ENCODE results near the gene CA10.

Gene CA10

GRCh38 chr17:51685287-51685909 is 473.1 kb downstream of the CA10 start:
- no peaks in the 10 kb centered on the region for H3K36me3 ChIP-seq (ENCODE audit: control insufficient read depth, insufficient read depth, low read length)
- no peak overlapping the region for H3K9ac ChIP-seq (ENCODE audit: low read depth, low read length)
- no peak overlapping the region for H3K4me3 ChIP-seq (ENCODE audit: low read depth, low read length)
- H3K27ac ChIP-seq (ENCODE audit: low read depth, low read length) = no peak overlapping the region
- peaks cover 10% of the 10 kb centered on the region; the same call in 1 of the 2 replicates for H3K27me3 ChIP-seq (ENCODE audit: control insufficient read depth, insufficient read depth, low read length)
- H3K9me3 ChIP-seq (ENCODE audit: control insufficient read depth, insufficient read depth, low read length) = no peaks in the 10 kb centered on the region
- peaks cover 18% of the 10 kb centered on the region for H3K4me1 ChIP-seq (ENCODE audit: control insufficient read depth, insufficient read depth, low read length)

- no peak overlapping the region for H3K4me3 ChIP-seq (ENCODE audit: low read depth, low read length)
- H3K36me3 ChIP-seq (ENCODE audit: control insufficient read depth, insufficient read depth, low read length) = no peaks in the 10 kb centered on the region
- no peak overlapping the region for H3K9ac ChIP-seq (ENCODE audit: low read depth, low read length)
- no peak overlapping the region for H3K27ac ChIP-seq (ENCODE audit: low read depth, low read length)
- H3K4me1 ChIP-seq (ENCODE audit: control insufficient read depth, insufficient read depth, low read length) = peaks cover 18% of the 10 kb centered on the region
- peaks cover 10% of the 10 kb centered on the region; the same call in 1 of the 2 replicates for H3K27me3 ChIP-seq (ENCODE audit: control insufficient read depth, insufficient read depth, low read length)
- no peaks in the 10 kb centered on the region for H3K9me3 ChIP-seq (ENCODE audit: control insufficient read depth, insufficient read depth, low read length)
Measured at GRCh38 chr17:51684214-51684613, 474.3 kb downstream of the CA10 start.

GRCh38 chr17:51683291-51683690 is 475.2 kb downstream of the CA10 start:
- Histone ChIP-seq H3K9ac (ENCODE audit: low read depth, low read length) (no peak overlapping the region), H3K9me3 (ENCODE audit: control insufficient read depth, insufficient read depth, low read length) (no peaks in the 10 kb centered on the region), H3K27me3 (ENCODE audit: control insufficient read depth, insufficient read depth, low read length) (peaks cover 10% of the 10 kb centered on the region; the same call in 1 of the 2 replicates), H3K4me3 (ENCODE audit: low read depth, low read length) (no peak overlapping the region), H3K36me3 (ENCODE audit: control insufficient read depth, insufficient read depth, low read length) (no peaks in the 10 kb centered on the region), H3K27ac (ENCODE audit: low read depth, low read length) (no peak overlapping the region), H3K4me1 (ENCODE audit: control insufficient read depth, insufficient read depth, low read length) (peaks cover 18% of the 10 kb centered on the region)

- H3K4me1 ChIP-seq (ENCODE audit: control insufficient read depth, insufficient read depth, low read length) = peaks cover 18% of the 10 kb centered on the region
- no peak overlapping the region for H3K9ac ChIP-seq (ENCODE audit: low read depth, low read length)
- H3K36me3 ChIP-seq (ENCODE audit: control insufficient read depth, insufficient read depth, low read length) = no peaks in the 10 kb centered on the region
- H3K27ac ChIP-seq (ENCODE audit: low read depth, low read length) = no peak overlapping the region
- H3K4me3 ChIP-seq (ENCODE audit: low read depth, low read length) = no peak overlapping the region
- peaks cover 10% of the 10 kb centered on the region; the same call in 1 of the 2 replicates for H3K27me3 ChIP-seq (ENCODE audit: control insufficient read depth, insufficient read depth, low read length)
- no peaks in the 10 kb centered on the region for H3K9me3 ChIP-seq (ENCODE audit: control insufficient read depth, insufficient read depth, low read length)
Measured at GRCh38 chr17:51682115-51682514, 476.4 kb downstream of the CA10 start.

- H3K36me3 ChIP-seq (ENCODE audit: control insufficient read depth, insufficient read depth, low read length) = no peaks in the 10 kb centered on the region
- H3K27ac ChIP-seq (ENCODE audit: low read depth, low read length) = no peak overlapping the region
- H3K27me3 ChIP-seq (ENCODE audit: control insufficient read depth, insufficient read depth, low read length) = no peaks in the 10 kb centered on the region
- no peaks in the 10 kb centered on the region for H3K4me1 ChIP-seq (ENCODE audit: control insufficient read depth, insufficient read depth, low read length)
- no peaks in the 10 kb centered on the region for H3K9me3 ChIP-seq (ENCODE audit: control insufficient read depth, insufficient read depth, low read length)
- H3K4me3 ChIP-seq (ENCODE audit: low read depth, low read length) = no peak overlapping the region
- H3K9ac ChIP-seq (ENCODE audit: low read depth, low read length) = no peak overlapping the region
Measured at GRCh38 chr17:51677875-51678274, 480.6 kb downstream of the CA10 start.

- H3K36me3 ChIP-seq (ENCODE audit: control insufficient read depth, insufficient read depth, low read length) = no peaks in the 10 kb centered on the region
- H3K9me3 ChIP-seq (ENCODE audit: control insufficient read depth, insufficient read depth, low read length) = no peaks in the 10 kb centered on the region
- no peak overlapping the region for H3K4me3 ChIP-seq (ENCODE audit: low read depth, low read length)
- H3K9ac ChIP-seq (ENCODE audit: low read depth, low read length) = no peak overlapping the region
- no peak overlapping the region for H3K27ac ChIP-seq (ENCODE audit: low read depth, low read length)
- H3K4me1 ChIP-seq (ENCODE audit: control insufficient read depth, insufficient read depth, low read length) = no peaks in the 10 kb centered on the region
- H3K27me3 ChIP-seq (ENCODE audit: control insufficient read depth, insufficient read depth, low read length) = no peaks in the 10 kb centered on the region
Measured at GRCh38 chr17:51676691-51677487, 481.6 kb downstream of the CA10 start.

GRCh38 chr17:51674579-51675255 is 483.8 kb downstream of the CA10 start:
- no peaks in the 10 kb centered on the region for H3K4me1 ChIP-seq (ENCODE audit: control insufficient read depth, insufficient read depth, low read length)
- H3K9me3 ChIP-seq (ENCODE audit: control insufficient read depth, insufficient read depth, low read length) = no peaks in the 10 kb centered on the region
- no peak overlapping the region for H3K4me3 ChIP-seq (ENCODE audit: low read depth, low read length)
- H3K27ac ChIP-seq (ENCODE audit: low read depth, low read length) = no peak overlapping the region
- no peaks in the 10 kb centered on the region for H3K36me3 ChIP-seq (ENCODE audit: control insufficient read depth, insufficient read depth, low read length)
- no peaks in the 10 kb centered on the region for H3K27me3 ChIP-seq (ENCODE audit: control insufficient read depth, insufficient read depth, low read length)
- H3K9ac ChIP-seq (ENCODE audit: low read depth, low read length) = no peak overlapping the region

- H3K27me3 ChIP-seq (ENCODE audit: control insufficient read depth, insufficient read depth, low read length) = no peaks in the 10 kb centered on the region
- no peaks in the 10 kb centered on the region for H3K4me1 ChIP-seq (ENCODE audit: control insufficient read depth, insufficient read depth, low read length)
- no peak overlapping the region for H3K4me3 ChIP-seq (ENCODE audit: low read depth, low read length)
- H3K9me3 ChIP-seq (ENCODE audit: control insufficient read depth, insufficient read depth, low read length) = peaks cover 2% of the 10 kb centered on the region; the same call in 1 of the 2 replicates
- no peaks in the 10 kb centered on the region for H3K36me3 ChIP-seq (ENCODE audit: control insufficient read depth, insufficient read depth, low read length)
- H3K27ac ChIP-seq (ENCODE audit: low read depth, low read length) = no peak overlapping the region
- H3K9ac ChIP-seq (ENCODE audit: low read depth, low read length) = no peak overlapping the region
Measured at GRCh38 chr17:51673070-51673469, 485.4 kb downstream of the CA10 start.

- Histone ChIP-seq H3K36me3 (ENCODE audit: control insufficient read depth, insufficient read depth, low read length) (no peaks in the 10 kb centered on the region), H3K9ac (ENCODE audit: low read depth, low read length) (no peak overlapping the region), H3K27ac (ENCODE audit: low read depth, low read length) (no peak overlapping the region), H3K4me3 (ENCODE audit: low read depth, low read length) (no peak overlapping the region), H3K27me3 (ENCODE audit: control insufficient read depth, insufficient read depth, low read length) (no peaks in the 10 kb centered on the region), H3K9me3 (ENCODE audit: control insufficient read depth, insufficient read depth, low read length) (peaks cover 6% of the 10 kb centered on the region; the same call in 1 of the 2 replicates), H3K4me1 (ENCODE audit: control insufficient read depth, insufficient read depth, low read length) (no peaks in the 10 kb centered on the region)
Measured at GRCh38 chr17:51672065-51672464, 486.4 kb downstream of the CA10 start.

GRCh38 chr17:51670899-51671298 is 487.6 kb downstream of the CA10 start:
- no peaks in the 10 kb centered on the region for H3K27me3 ChIP-seq (ENCODE audit: control insufficient read depth, insufficient read depth, low read length)
- no peak overlapping the region for H3K4me3 ChIP-seq (ENCODE audit: low read depth, low read length)
- H3K9me3 ChIP-seq (ENCODE audit: control insufficient read depth, insufficient read depth, low read length) = peaks cover 6% of the 10 kb centered on the region; the same call in 1 of the 2 replicates
- no peaks in the 10 kb centered on the region for H3K4me1 ChIP-seq (ENCODE audit: control insufficient read depth, insufficient read depth, low read length)
- no peaks in the 10 kb centered on the region for H3K36me3 ChIP-seq (ENCODE audit: control insufficient read depth, insufficient read depth, low read length)
- no peak overlapping the region for H3K9ac ChIP-seq (ENCODE audit: low read depth, low read length)
- H3K27ac ChIP-seq (ENCODE audit: low read depth, low read length) = no peak overlapping the region

- H3K9me3 ChIP-seq (ENCODE audit: control insufficient read depth, insufficient read depth, low read length) = peaks cover 6% of the 10 kb centered on the region; the same call in 1 of the 2 replicates
Measured at GRCh38 chr17:51668963-51669246, 489.6 kb downstream of the CA10 start.

More at GRCh38 chr17:51668963-51669246, 489.6 kb downstream of the CA10 start:
- Histone ChIP-seq H3K4me3 (ENCODE audit: low read depth, low read length) (no peak overlapping the region), H3K9ac (ENCODE audit: low read depth, low read length) (no peak overlapping the region), H3K27me3 (ENCODE audit: control insufficient read depth, insufficient read depth, low read length) (no peaks in the 10 kb centered on the region), H3K27ac (ENCODE audit: low read depth, low read length) (no peak overlapping the region), H3K36me3 (ENCODE audit: control insufficient read depth, insufficient read depth, low read length) (no peaks in the 10 kb centered on the region), H3K4me1 (ENCODE audit: control insufficient read depth, insufficient read depth, low read length) (no peaks in the 10 kb centered on the region)

Data from HUES48 (cell line).